Neural cell (in vitro differentiated cells): Measurements from ENCODE around the gene NCKAP5. TPM values are rescaled to one million over a fixed set of nuclear protein-coding genes. Genes with fewer than 3 reads are reported as not detected.

Source experiments
- H2AFZ ChIP-seq: fragments of 200-600, 300-800 bp; sonication (generic), shearing (Covaris generic); 2 replicates; pipeline ENCODE4 v1.6.0; 2014; ENCODE audit warnings: low read depth, mild to moderate bottlenecking, antibody characterized with exemption, low read length, moderate library complexity
- H3F3A ChIP-seq: fragments of 200-600 bp; shearing (Covaris generic); 2 replicates; pipeline ENCODE4 v1.6.1; 2016; ENCODE audit warnings: mild to moderate bottlenecking, moderate library complexity, mixed read lengths, antibody characterized with exemption, low read length; ENCODE audit not compliant: insufficient read depth, poor library complexity, severe bottlenecking
- H3K27ac ChIP-seq: fragments of 200-600, 300-800 bp; sonication (generic), shearing (Covaris generic); 2 replicates; pipeline ENCODE4 v1.5.1; 2014; ENCODE audit warnings: mild to moderate bottlenecking, low read length, moderate library complexity
- H3K27me3 ChIP-seq: fragments of 300-800, 200-600 bp; sonication (generic), shearing (Covaris generic); 2 replicates; pipeline ENCODE4 v1.6.0; 2014; ENCODE audit warnings: mild to moderate bottlenecking, low read depth, low read length, moderate library complexity; ENCODE audit not compliant: insufficient read depth
- H3K36me3 ChIP-seq: fragments of 300-800, 200-600 bp; sonication (generic), shearing (Covaris generic); 2 replicates; pipeline ENCODE4 v1.5.1; 2014; ENCODE audit warnings: mild to moderate bottlenecking, antibody characterized with exemption, low read length, moderate library complexity; ENCODE audit not compliant: insufficient read depth
- H3K4me2 ChIP-seq: fragments of 300-800, 200-600 bp; sonication (generic), shearing (Covaris generic); 2 replicates; pipeline ENCODE4 v1.6.0; 2014; ENCODE audit warnings: mild to moderate bottlenecking, low read length
- H3K4me3 ChIP-seq: fragments of 300-800, 200-600 bp; sonication (generic), shearing (Covaris generic); 2 replicates; pipeline ENCODE4 v1.5.1; 2014; ENCODE audit warnings: mild to moderate bottlenecking, low read length, moderate library complexity
- H3K79me2 ChIP-seq: fragments of 200-600 bp; shearing (Covaris generic); replicated peaks from 2 replicates; pipeline ENCODE4 v1.6.0; 2014; ENCODE audit warnings: mild to moderate bottlenecking, low read length, moderate library complexity; ENCODE audit not compliant: insufficient read depth
- H3K9ac ChIP-seq: fragments of 300-800, 200-600 bp; sonication (generic), shearing (Covaris generic); 2 replicates; pipeline ENCODE4 v1.6.1; 2016; ENCODE audit warnings: mild to moderate bottlenecking, low read length, mixed read lengths
- H3K9me2 ChIP-seq: fragments of 200-600 bp; shearing (Covaris generic); 2 replicates; pipeline ENCODE4 v1.6.1; 2016; ENCODE audit warnings: mild to moderate bottlenecking, low read length, mixed read lengths; ENCODE audit not compliant: insufficient read depth
- H3K9me3 ChIP-seq: fragments of 200-600, 300-800 bp; sonication (generic), shearing (Covaris generic); 2 replicates; pipeline ENCODE4 v1.6.1; 2016; ENCODE audit warnings: mild to moderate bottlenecking, mixed run types, low read length, moderate library complexity, mixed read lengths
- H4K20me1 ChIP-seq: fragments of 200-600 bp; shearing (Covaris generic); 2 replicates; pipeline ENCODE4 v1.6.1; 2016; ENCODE audit warnings: mild to moderate bottlenecking, mixed run types; ENCODE audit not compliant: insufficient read depth
- CTCF ChIP-seq: fragments of 450-650 bp; IDR thresholded peaks from 2 replicates; pipeline ENCODE4 v1.5.1; 2014; ENCODE audit warnings: antibody characterized with exemption, mild to moderate bottlenecking, moderate library complexity; ENCODE audit not compliant: poor library complexity, severe bottlenecking
- EP300 ChIP-seq: fragments of 450-650 bp; conservative IDR thresholded peaks from 2 replicates; pipeline ENCODE4 v1.6.1; 2014; ENCODE audit warnings: antibody characterized with exemption, mild to moderate bottlenecking, moderate library complexity; ENCODE audit not compliant: poor library complexity, severe bottlenecking
- EZH2 ChIP-seq: fragments of 200-600, 300-800 bp; shearing (Covaris generic), sonication (generic); IDR thresholded peaks from 2 replicates; pipeline ENCODE4 v1.6.1; 2014; ENCODE audit warnings: antibody characterized with exemption, low read length, borderline replicate concordance, mild to moderate bottlenecking; ENCODE audit not compliant: insufficient read depth, poor library complexity, severe bottlenecking
- MXI1 ChIP-seq: fragments of 450-650 bp; conservative IDR thresholded peaks from 2 replicates; pipeline ENCODE4 v1.6.1; 2014; ENCODE audit warnings: antibody characterized with exemption, mild to moderate bottlenecking; ENCODE audit not compliant: poor library complexity, severe bottlenecking
- POLR2AphosphoS5 ChIP-seq: IDR thresholded peaks from 2 replicates; pipeline ENCODE4 v1.6.1; 2012
- RAD21 ChIP-seq: fragments of 450-650 bp; conservative IDR thresholded peaks from 2 replicates; pipeline ENCODE4 v1.6.1; 2014; ENCODE audit warnings: antibody characterized with exemption, mild to moderate bottlenecking, moderate library complexity
- REST ChIP-seq: IDR thresholded peaks from 2 replicates; pipeline ENCODE4 v1.6.1; 2012; ENCODE audit warnings: borderline replicate concordance
- SMC3 ChIP-seq: fragments of 450-650 bp; conservative IDR thresholded peaks from 2 replicates; pipeline ENCODE4 v1.6.1; 2014; ENCODE audit warnings: antibody characterized with exemption, mild to moderate bottlenecking, moderate library complexity; ENCODE audit not compliant: poor library complexity
- TAF1 ChIP-seq: IDR thresholded peaks from 2 replicates; pipeline ENCODE4 v1.6.1; 2012; ENCODE audit warnings: low read depth
- polyA plus RNA-seq: library from polyadenylated mRNA; depleted of rRNA; stranded (reverse); fragments of >200 nt; gene quantifications from 2 replicates; pipeline ENCODE4 v1.2.3, GENCODE V29; 2014

NCKAP5 gene
- polyA plus RNA-seq, 1 donor from 2014 or later = 2.4 TPM

- Histone ChIP-seq H3K27ac (no peak overlapping the region), H3K79me2 (no peaks in the 10 kb centered on the region), H3K9me3 (no peaks in the 10 kb centered on the region), H3K4me3 (no peak overlapping the region), H4K20me1 (no peaks in the 10 kb centered on the region), H3K27me3 (no peaks in the 10 kb centered on the region), H3K9ac (no peak overlapping the region), H3F3A (no peaks in the 10 kb centered on the region), H3K4me2 (no peak overlapping the region), H2AFZ (no peak overlapping the region), H3K9me2 (no peaks in the 10 kb centered on the region), H3K36me3 (no peaks in the 10 kb centered on the region)
- no peak for TF ChIP-seq CTCF
- TF ChIP-seq REST = no peak
- TF ChIP-seq SMC3 = no peak
These were observed 167.9 kb downstream of the NCKAP5 start for GRCh38 chr2:133400411-133400810.

- Histone ChIP-seq H3K9me3 (no peaks in the 10 kb centered on the region), H3K79me2 (no peaks in the 10 kb centered on the region), H2AFZ (no peak overlapping the region), H3K9me2 (no peaks in the 10 kb centered on the region), H3K27ac (no peak overlapping the region), H3K27me3 (no peaks in the 10 kb centered on the region), H3K4me2 (no peak overlapping the region), H3K4me3 (no peak overlapping the region), H3F3A (no peaks in the 10 kb centered on the region), H3K36me3 (no peaks in the 10 kb centered on the region), H3K9ac (no peak overlapping the region), H4K20me1 (no peaks in the 10 kb centered on the region)
- TF ChIP-seq SMC3 = no peak
- TF ChIP-seq MXI1 = no peak
- no peak for TF ChIP-seq POLR2AphosphoS5
- no peak for TF ChIP-seq RAD21
- TF ChIP-seq EZH2 = no peak
- TF ChIP-seq TAF1 = no peak
- TF ChIP-seq EP300 = no peak
- TF ChIP-seq REST = no peak
- no peak for TF ChIP-seq CTCF
These were observed 174.4 kb downstream of the NCKAP5 start for GRCh38 chr2:133393895-133394294.
